ENCODE data around the gene CCDC74B. TPM values are rescaled to one million over a fixed set of nuclear protein-coding genes. Genes with fewer than 3 reads are reported as not detected.
"Not testable (repeated sequence)": the region's sequence is repeated elsewhere in the genome, so short reads cannot be mapped to it uniquely, and the experiment has no call there.

Gene CCDC74B
- total RNA-seq, 2 experiments from 2014 or later, result 0.23 to 0.47 TPM

DNA sequence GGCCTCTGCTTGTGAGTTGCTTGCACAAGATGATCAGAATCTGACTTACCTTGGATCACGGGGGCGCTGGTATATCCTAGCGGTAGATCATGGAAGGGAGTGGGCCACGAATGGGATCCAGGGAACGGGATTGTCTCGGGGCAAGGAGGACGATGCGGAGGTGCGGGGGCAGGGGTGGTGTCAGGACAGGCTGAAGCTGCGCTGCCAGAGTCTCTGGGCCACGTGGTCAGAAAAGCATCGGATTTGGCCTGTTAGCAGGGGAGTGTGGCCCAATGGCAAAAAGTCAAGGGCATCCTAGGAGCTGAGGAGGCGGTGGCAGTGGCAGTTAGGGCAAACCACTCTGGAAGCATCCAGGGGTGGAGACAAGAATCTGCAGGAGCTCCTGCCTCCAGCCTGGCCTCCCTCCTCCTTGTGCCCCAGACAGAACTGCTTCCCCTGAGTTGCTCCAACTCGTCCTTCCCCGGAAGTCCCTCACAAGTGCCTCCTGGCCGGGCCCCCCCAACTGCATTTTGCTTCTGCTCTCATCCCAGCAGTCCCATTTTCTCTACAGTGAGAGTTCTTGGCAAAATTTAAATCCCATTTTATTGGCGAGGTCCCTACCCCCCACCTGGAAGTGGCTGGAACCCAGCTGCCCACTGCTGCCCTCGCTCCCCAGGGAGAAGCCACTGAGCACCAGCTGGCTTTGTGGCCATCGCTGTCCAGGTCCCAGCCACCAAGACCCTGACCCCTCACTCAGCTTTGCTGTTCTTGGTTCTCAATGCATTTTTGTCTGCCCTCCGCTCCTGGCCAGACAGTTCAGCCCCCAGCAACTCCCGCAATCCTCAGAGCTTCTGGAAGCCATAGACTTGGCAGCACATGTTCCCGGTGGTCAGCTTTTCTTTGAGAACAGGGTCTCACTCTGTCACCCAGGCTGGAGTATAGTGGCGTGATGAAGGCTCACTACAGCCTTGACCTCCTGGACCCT is 5.6 kb upstream of the CCDC74B start:
- Mint-ChIP-seq H3K4me1 (peaks cover 4% of the 10 kb centered on the region), H3K9me3 (ENCODE audit: low read depth) (no peaks in the 10 kb centered on the region), H3K27ac (no peak overlapping the region), H3K27me3 (no peaks in the 10 kb centered on the region), H3K4me3 (no peak overlapping the region), H3K36me3 (peaks cover 6% of the 10 kb centered on the region)
- CTCF ChIA-PET, result no interaction called here
- no peak for DNase-seq
- ATAC-seq, result no peak

DNA sequence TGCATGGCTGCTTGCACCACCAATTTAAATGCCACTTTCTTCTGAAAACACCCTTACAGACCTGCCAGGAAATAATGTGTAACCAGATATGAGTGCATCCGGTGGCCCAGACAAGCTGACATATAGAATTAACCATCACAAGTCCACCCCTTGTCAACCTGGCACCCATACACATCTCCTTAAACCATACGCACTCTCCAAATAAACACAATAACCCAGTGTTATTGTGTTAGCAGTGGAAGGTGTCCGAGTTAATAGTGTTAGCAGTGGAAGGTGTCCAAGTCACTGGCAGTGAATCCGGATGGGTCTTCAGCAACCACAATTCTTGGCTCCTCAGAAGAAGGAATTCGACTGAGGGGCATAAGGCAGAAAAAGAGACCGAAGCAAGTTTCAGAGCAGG is 3.6 kb upstream of the CCDC74B start:
- ATAC-seq; CTCF ChIA-PET; H3K9me3 Mint-ChIP-seq (ENCODE audit: low read depth); H3K27ac Mint-ChIP-seq; DNase-seq; H3K27me3 Mint-ChIP-seq; H3K4me1 Mint-ChIP-seq; H3K4me3 Mint-ChIP-seq; H3K36me3 Mint-ChIP-seq: not testable (repeated sequence)

DNA sequence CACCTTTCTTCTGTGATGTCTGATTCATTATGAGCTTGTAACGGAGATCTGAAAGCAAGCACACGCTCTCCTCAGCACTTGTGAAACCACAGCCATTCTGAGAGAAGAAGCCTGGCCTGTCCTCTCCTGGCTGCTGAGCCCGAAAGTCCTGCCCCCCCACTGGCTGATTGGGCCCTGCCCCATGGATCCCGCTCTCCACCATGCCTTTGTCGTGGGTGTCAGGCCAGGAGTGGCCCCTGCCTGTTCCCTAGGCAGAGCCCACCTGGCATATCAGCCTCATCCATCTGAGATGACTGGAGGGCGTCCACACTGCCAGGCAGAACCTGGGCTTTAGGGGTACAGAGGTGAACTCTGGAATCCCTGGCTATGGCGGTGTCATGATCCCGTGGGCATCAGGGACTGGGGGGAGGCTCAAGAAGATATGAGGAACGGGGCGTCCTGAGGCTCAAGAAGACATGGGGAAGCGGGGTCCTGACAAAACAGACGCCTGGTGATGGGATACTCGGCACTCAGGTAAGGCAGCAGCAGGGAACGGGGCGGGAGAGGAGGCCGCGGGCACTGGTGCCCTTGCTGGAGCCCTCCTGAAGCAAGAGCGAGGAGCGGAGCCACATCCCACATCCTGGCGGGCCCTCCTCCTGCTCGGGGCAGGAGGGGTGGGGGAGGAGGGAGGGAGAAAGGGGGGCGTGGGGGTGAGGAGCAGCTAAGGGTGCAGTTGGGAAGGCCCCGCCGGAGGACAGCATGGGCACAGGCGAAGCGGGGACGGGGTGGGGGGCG is 1.5 kb downstream of the CCDC74B start:
- H3K9me3 Mint-ChIP-seq (ENCODE audit: low read depth); DNase-seq; H3K36me3 Mint-ChIP-seq; CTCF ChIA-PET; H3K27ac Mint-ChIP-seq; H3K27me3 Mint-ChIP-seq: not testable (repeated sequence)
- Mint-ChIP-seq H3K4me1 (peaks cover 11% of the 10 kb centered on the region), H3K4me3 (peak overlapping the region; percentile 59)
- ATAC-seq, result peak; percentile 31

DNA sequence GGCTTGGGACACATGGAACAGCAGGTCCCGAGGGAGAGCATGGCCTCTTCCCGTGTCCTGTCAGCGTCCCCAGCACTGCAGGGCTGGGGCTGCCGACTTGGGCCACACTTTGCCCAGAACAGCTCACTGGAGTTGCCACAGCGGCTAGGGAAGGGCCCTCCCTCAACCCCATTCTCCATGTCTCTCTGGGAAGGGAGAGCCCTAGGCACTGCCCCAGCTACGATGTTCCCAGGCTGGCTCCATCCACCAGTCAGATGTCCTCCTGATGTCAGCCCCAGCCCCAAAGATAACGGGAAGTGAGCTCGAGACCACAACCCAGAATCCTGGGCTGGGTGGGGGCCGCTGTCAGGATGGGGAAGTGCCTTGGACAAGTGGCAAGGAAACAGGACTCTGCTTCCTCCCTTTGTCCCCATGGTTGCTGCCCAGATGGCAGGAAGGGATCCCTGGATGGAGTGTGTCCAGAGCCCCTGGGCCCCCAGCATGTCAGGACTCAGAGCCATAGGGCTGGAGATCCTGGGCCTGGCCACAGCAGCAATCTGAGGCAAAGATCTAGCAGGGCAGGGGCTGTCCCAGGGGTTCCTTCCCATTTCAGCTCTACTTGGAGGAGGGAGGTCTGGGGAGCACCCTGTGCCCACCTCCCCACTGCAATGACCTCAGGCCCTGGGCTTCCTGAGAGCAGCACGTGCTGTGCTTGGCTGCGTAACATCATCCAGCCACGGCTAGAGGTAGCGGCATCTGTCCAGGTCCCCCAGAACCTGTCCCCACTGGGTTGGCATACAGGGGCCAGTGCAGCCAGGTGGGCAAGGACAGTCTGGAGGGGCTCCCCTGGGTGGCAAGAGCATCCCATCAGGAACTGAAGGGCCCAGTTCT is 2.3 kb downstream of the CCDC74B start:
- H3K27me3 Mint-ChIP-seq; ATAC-seq; H3K27ac Mint-ChIP-seq; H3K4me3 Mint-ChIP-seq; H3K9me3 Mint-ChIP-seq (ENCODE audit: low read depth); H3K4me1 Mint-ChIP-seq; CTCF ChIA-PET; DNase-seq; H3K36me3 Mint-ChIP-seq: not testable (repeated sequence)

DNA sequence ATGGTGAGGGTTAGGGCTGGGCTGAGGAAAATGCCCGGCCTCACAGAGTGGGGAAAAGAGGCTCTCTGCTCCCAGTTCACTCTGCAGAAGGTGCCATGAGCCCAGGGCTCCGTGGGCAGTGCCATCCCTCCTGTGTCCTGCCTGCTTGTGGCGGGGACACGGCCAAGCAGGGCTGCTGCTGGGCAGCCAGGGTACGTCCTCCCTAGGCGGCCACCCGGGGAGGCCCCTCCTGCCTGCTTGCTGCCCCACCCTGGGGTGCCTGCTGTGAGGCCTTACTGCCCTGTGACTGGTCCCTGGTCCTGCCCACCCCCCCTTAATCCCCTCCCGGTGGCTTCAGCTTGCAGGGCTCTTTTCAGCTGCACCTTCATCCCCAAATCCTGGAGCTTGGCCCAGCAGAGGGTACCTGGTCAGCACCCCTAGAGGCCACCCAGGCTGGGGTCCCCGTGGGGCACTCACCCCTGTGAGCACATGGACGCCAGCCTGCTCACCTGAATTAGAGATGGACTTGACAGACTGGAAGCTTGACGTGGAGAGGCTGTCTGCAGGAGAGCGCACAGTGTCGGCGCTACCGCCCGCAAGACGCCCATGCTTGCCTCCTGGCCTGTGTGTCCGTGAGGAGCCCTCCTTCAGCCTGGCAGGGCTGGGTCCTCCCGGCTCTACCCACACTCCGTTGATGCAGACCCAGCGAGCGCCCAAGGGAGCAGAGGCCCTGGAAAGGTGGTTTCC is 3.1 kb downstream of the CCDC74B start:
- H3K4me1 Mint-ChIP-seq; H3K9me3 Mint-ChIP-seq (ENCODE audit: low read depth); H3K27ac Mint-ChIP-seq; H3K4me3 Mint-ChIP-seq; ATAC-seq; H3K27me3 Mint-ChIP-seq; CTCF ChIA-PET; H3K36me3 Mint-ChIP-seq; DNase-seq: not testable (repeated sequence)

DNA sequence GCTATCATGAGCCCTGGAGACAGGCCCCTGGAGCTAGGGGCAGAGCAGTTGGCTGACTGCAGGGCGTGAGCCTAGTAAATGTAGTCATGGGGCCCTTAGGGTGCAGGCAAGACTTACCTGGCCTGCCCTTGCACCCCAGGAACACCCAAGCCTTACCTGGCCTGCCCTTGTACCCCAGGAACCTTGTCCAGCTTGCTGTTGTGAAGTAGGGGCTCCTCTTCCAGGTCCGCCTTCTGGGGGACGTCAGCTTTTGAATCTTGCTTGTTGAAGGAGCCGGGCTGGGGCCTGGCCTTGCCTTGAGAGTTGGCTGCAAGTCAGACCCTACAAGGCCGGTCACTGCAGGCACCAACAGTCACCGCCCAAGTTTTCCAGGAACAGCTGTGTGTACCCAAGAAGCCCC is 3.9 kb downstream of the CCDC74B start:
- ATAC-seq; H3K27ac Mint-ChIP-seq; H3K36me3 Mint-ChIP-seq; H3K27me3 Mint-ChIP-seq; CTCF ChIA-PET; H3K4me3 Mint-ChIP-seq; H3K9me3 Mint-ChIP-seq (ENCODE audit: low read depth); H3K4me1 Mint-ChIP-seq; DNase-seq: not testable (repeated sequence)

DNA sequence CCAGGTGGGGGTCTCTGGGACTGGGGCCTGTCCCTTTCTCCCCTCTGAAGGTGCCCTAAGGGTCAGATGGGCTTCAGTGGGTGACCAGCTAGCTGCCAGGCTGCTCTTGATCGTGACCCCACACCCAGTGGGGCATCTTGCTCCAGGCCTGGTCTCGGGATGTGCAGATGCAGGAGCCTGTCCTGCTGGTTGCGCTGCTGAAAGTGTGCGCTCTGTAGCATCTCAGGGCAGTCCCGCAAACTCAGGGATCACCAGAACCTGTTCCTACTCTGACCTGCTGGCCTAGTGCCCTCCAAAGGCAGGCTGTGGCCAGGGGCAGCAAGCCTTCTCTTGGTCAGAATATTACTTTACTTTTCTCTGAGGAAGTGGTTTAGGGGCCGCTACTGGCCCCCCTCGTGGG is 4.4 kb downstream of the CCDC74B start:
- H3K4me1 Mint-ChIP-seq; H3K4me3 Mint-ChIP-seq; H3K9me3 Mint-ChIP-seq (ENCODE audit: low read depth); H3K27me3 Mint-ChIP-seq; H3K27ac Mint-ChIP-seq; H3K36me3 Mint-ChIP-seq; ATAC-seq; DNase-seq; CTCF ChIA-PET: not testable (repeated sequence)

DNA sequence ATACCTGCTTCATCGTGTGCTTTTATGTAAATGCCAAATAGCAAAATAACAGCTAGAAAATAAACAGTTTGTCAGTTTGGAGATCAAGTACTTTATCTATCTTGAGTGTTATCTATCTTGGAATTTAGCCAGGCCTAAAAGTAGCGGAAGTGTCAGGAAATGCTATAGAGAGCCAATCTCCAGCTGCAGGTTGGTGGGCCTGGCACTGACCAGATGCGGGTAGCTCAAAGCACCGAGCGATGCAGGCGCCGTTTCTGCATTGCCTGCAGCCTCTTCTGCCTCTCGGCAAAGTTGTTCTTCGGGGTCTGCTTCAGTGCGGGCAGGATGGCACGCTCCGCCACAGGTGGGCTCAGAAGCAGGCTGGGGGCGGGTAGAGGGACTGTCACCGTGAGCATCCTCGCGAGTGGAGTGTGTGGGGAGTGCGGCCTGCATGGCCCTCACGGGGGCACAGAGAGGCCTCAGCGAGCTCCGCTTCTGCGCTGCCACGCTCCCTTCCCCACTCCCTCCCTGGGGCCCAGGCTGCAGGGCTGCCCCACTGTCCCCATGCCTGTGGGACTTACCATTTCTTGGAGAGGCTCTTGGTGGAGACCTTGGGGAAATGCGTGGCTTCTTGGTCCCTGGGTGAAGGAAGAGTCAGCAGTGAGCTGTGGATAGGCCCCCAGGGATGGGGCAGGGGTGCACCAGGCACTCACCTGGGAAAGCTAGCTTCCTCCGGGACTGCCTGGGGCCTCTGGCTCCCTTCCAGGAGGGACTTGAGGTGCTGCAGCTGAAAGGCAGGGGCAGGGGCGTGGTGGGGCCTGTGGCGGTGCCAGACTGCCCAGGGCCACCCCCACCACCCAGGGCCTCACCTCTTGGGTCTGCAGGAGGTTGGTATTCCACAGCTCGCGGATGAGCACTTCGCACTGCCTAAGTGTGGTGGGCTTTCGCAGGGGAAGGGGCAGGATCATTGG is 5.3 kb downstream of the CCDC74B start:
- H3K9me3 Mint-ChIP-seq (ENCODE audit: low read depth); H3K4me3 Mint-ChIP-seq; H3K4me1 Mint-ChIP-seq; H3K27me3 Mint-ChIP-seq; H3K36me3 Mint-ChIP-seq; DNase-seq; ATAC-seq; H3K27ac Mint-ChIP-seq; CTCF ChIA-PET: not testable (repeated sequence)

DNA sequence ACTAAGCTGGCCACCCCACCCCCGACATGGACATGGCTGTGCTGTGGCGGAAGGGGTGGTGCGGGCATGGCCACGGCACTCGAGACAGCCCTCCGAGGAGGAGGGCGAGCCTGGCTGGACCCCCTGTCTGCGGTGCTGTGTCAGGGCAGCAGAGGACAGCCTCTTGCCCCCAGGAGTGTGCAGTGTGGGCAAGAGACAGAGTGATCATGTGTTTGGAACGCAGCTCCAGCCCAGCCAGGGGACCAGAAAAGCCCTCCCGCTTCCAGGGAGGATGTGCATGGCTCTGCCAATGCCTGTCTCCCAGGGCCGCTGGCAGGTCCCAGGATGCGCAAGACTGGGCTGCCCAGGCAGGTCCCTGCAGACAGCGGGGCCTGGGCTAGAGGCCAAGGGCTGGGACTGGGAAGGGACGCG is 6.1 kb downstream of the CCDC74B start:
- H3K4me3 Mint-ChIP-seq; H3K36me3 Mint-ChIP-seq; H3K9me3 Mint-ChIP-seq (ENCODE audit: low read depth); DNase-seq; H3K27ac Mint-ChIP-seq; H3K4me1 Mint-ChIP-seq; ATAC-seq; H3K27me3 Mint-ChIP-seq; CTCF ChIA-PET: not testable (repeated sequence)

DNA sequence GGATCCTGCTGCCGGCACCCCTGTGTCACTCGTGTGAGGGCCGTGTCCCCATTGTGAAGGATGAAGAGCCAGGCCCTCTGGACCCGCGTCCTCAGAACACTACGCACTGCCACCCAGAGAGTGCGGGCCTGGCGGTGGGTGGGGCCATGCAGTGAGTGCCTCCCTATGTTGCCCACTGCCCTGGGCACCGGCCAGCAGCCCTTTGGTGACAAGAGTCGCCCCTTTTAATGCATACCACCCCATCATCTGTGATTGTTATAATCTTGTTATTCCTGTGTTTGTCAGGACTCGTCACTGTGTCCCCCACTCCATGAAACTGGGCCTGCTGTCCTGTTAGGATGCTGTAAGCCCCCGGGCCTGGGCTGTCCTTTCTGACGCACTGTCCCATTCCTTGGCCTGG is 6.6 kb downstream of the CCDC74B start:
- H3K27ac Mint-ChIP-seq; H3K27me3 Mint-ChIP-seq; H3K36me3 Mint-ChIP-seq; H3K4me1 Mint-ChIP-seq; H3K9me3 Mint-ChIP-seq (ENCODE audit: low read depth); CTCF ChIA-PET; H3K4me3 Mint-ChIP-seq; DNase-seq; ATAC-seq: not testable (repeated sequence)

DNA sequence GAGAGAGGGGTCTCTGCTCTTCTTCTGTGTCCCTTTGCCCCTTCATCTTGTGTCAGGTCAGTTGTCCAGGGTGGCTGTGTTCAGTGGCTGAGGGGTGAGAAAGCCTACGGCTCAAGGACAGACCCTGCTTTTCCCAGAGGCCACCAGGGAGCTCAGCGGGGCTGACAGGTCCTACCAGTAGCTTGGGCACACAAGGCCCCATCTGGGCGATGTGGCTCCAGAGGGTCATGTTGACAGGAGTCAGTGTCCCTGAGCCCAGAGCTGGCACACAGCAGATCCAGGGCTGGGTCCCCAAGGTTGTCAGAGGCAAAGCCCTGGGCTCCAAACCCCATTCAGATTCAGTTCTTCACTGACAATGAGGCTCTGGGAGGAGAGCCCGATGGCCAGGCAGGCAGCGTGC is 7.8 kb downstream of the CCDC74B start:
- ATAC-seq; H3K9me3 Mint-ChIP-seq (ENCODE audit: low read depth); H3K4me1 Mint-ChIP-seq; H3K36me3 Mint-ChIP-seq; H3K4me3 Mint-ChIP-seq; H3K27ac Mint-ChIP-seq; H3K27me3 Mint-ChIP-seq; CTCF ChIA-PET; DNase-seq: not testable (repeated sequence)

DNA sequence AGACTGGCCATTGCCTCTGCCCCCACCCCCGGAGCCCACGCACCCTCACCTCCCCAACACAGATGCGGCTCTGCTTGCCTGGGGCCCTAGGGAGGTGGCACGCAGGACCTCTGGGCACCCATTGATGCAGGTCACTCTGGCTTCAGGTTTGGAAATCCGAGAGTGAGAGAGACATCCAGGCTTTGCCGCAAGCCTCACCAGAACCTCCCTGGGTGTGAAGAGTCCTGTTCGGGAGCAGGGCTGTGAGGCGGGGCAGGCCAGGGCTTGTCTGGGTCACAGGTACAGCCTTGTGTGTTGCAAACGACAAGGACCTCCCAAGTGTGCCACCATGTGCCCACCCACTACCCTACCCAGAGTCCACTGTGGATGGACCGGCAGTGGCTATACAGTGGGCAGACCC is 8.4 kb downstream of the CCDC74B start:
- H3K36me3 Mint-ChIP-seq; DNase-seq; H3K27ac Mint-ChIP-seq; H3K4me1 Mint-ChIP-seq; H3K27me3 Mint-ChIP-seq; ATAC-seq; H3K9me3 Mint-ChIP-seq (ENCODE audit: low read depth); H3K4me3 Mint-ChIP-seq; CTCF ChIA-PET: not testable (repeated sequence)

Measured in activated CD8-positive, alpha-beta memory T cell treated with anti-CD3 and anti-CD28 coated beads, Interleukin-2, amount 10 ng/mL, durations not matched to agents 7 days and 5 days (primary cell).